Breast epithelium (tissue), 4 donors: ENCODE measurements around the gene TM7SF2. TPM values are rescaled to one million over a fixed set of nuclear protein-coding genes. Genes with fewer than 3 reads are reported as not detected.

Experiments
- DNase-seq, 2 donors: peaks; one replicate each; pipeline ENCODE4 v3.0.0-alpha.2; 2019; ENCODE audit warnings: low spot score in 2 of 2
- H3K27ac ChIP-seq, 2 donors: fragments of 200-600 bp; sonication (generic) in 1 of 2; one replicate each; pipeline ENCODE4 v1.5.1; 2016 to 2019; ENCODE audit warnings: mild to moderate bottlenecking in 1 of 2
- H3K27me3 ChIP-seq, 2 donors: fragments of 200-600 bp; sonication (generic) in 1 of 2; one replicate each; pipeline versions ENCODE4 v1.5.1 to v1.6.0; 2017 to 2019; ENCODE audit warnings: control low read depth in 1 of 2, mild to moderate bottlenecking in 1 of 2
- H3K36me3 ChIP-seq: fragments of 200-600 bp; one replicate; pipeline ENCODE4 v1.5.1; 2019
- H3K4me1 ChIP-seq, 2 donors: fragments of 200-600 bp; sonication (generic); one replicate each; pipeline ENCODE4 v1.5.1; 2016 to 2019; ENCODE audit warnings: control low read depth in 1 of 2
- H3K4me3 ChIP-seq, 3 donors: fragments of 200-600 bp; sonication (generic); 1 replicate in 2 of 3; 2 replicates in 1 of 3; pipeline ENCODE4 v1.5.1; 2016 to 2019; ENCODE audit warnings: mild to moderate bottlenecking in 3 of 3, moderate library complexity in 2 of 3
- H3K9me3 ChIP-seq, 2 donors: fragments of 200-600 bp; sonication (generic) in 1 of 2; one replicate each; pipeline ENCODE4 v1.5.1; 2016 to 2019; ENCODE audit warnings: control low read depth in 1 of 2
- CTCF ChIP-seq, 3 donors: fragments of 450-650 bp; IDR thresholded peaks; one replicate each; pipeline ENCODE4 v1.5.1; 2016 to 2017; ENCODE audit warnings: antibody characterized with exemption in 3 of 3, mild to moderate bottlenecking in 3 of 3, moderate library complexity in 3 of 3
- POLR2A ChIP-seq: fragments of 450-650 bp; IDR thresholded peaks from one replicate; pipeline ENCODE4 v1.6.1; 2016; ENCODE audit warnings: antibody characterized with exemption, mild to moderate bottlenecking, moderate library complexity
- POLR2AphosphoS5 ChIP-seq, 3 donors: sonication (generic); formaldehyde crosslinking; IDR thresholded peaks; one replicate each; pipeline ENCODE4 v1.6.1; 2017; ENCODE audit warnings: antibody characterized with exemption in 3 of 3
- intact Hi-C: fragments of 100-400 bp; cut with DNase I; formaldehyde crosslinking; loops from one replicate; pipeline ENCODE4 v1.15.1; 2023; ENCODE audit warnings: low total_unique reads
- total RNA-seq, 3 donors: library from RNA; depleted of rRNA; stranded (reverse); fragments of >200 nt; gene quantifications; one replicate each; pipeline ENCODE4 v1.1.0, GENCODE V29; 2016

Gene TM7SF2
- total RNA-seq, 3 donors from 2014 or later: 38.8 to 189 (median 44.2) TPM

GRCh38 chr11:65066805-65067291, 44.8 kb upstream of the TM7SF2 start:
- no peak overlapping the region for H3K4me3 ChIP-seq
- no peaks in the 10 kb centered on the region for H3K27me3 ChIP-seq
- no peaks in the 10 kb centered on the region for H3K36me3 ChIP-seq
- intact Hi-C loops: no loop called here
- DNase-seq: no peak
- H3K4me1 ChIP-seq: no peaks in the 10 kb centered on the region
- no peak overlapping the region for H3K27ac ChIP-seq
- H3K9me3 ChIP-seq: no peaks in the 10 kb centered on the region
- no peak for TF ChIP-seq POLR2AphosphoS5 (IDR thresholded peaks at IDR 0.05)
- TF ChIP-seq POLR2A: no peak
- TF ChIP-seq CTCF (IDR thresholded peaks at IDR 0.05): no peak

GRCh38 chr11:65067446-65067845, 44.2 kb upstream of the TM7SF2 start:
- H3K4me3 ChIP-seq: no peak overlapping the region
- H3K36me3 ChIP-seq: no peaks in the 10 kb centered on the region
- no peaks in the 10 kb centered on the region for H3K27me3 ChIP-seq
- H3K27ac ChIP-seq: no peak overlapping the region
- no peaks in the 10 kb centered on the region for H3K9me3 ChIP-seq
- no peaks in the 10 kb centered on the region for H3K4me1 ChIP-seq
- no peak for TF ChIP-seq POLR2AphosphoS5 (IDR thresholded peaks at IDR 0.05)
- intact Hi-C loops: no loop called here
- no peak for DNase-seq

GRCh38 chr11:65069217-65069616, 42.5 kb upstream of the TM7SF2 start:
- Histone ChIP-seq H3K4me1 (no peaks in the 10 kb centered on the region), H3K27ac (no peak overlapping the region), H3K27me3 (no peaks in the 10 kb centered on the region), H3K4me3 (no peak overlapping the region), H3K9me3 (no peaks in the 10 kb centered on the region), H3K36me3 (no peaks in the 10 kb centered on the region)
- intact Hi-C loops: no loop called here
- DNase-seq: no peak
- no peak for TF ChIP-seq POLR2AphosphoS5 (IDR thresholded peaks at IDR 0.05)
- no peak for TF ChIP-seq CTCF (IDR thresholded peaks at IDR 0.05)
- no peak for TF ChIP-seq POLR2A

- H3K27me3 ChIP-seq: no peaks in the 10 kb centered on the region
- intact Hi-C loops: no loop called here
- no peak overlapping the region for H3K27ac ChIP-seq
- DNase-seq: no peak
- H3K4me3 ChIP-seq: no peak overlapping the region
- H3K4me1 ChIP-seq: no peaks in the 10 kb centered on the region
- H3K9me3 ChIP-seq: no peaks in the 10 kb centered on the region
- no peaks in the 10 kb centered on the region for H3K36me3 ChIP-seq
- TF ChIP-seq POLR2A: no peak
- no peak for TF ChIP-seq CTCF (IDR thresholded peaks at IDR 0.05)
Observed at GRCh38 chr11:65071907-65072630, 39.6 kb upstream of the TM7SF2 start.

- H3K36me3 ChIP-seq: no peaks in the 10 kb centered on the region
- H3K4me3 ChIP-seq: no peak overlapping the region
- no peak for TF ChIP-seq POLR2AphosphoS5 (IDR thresholded peaks at IDR 0.05)
- TF ChIP-seq POLR2A: no peak
- TF ChIP-seq CTCF (IDR thresholded peaks at IDR 0.05): no peak
- intact Hi-C loops: no loop called here
- no peaks in the 10 kb centered on the region for H3K9me3 ChIP-seq
- no peak overlapping the region for H3K27ac ChIP-seq
- DNase-seq: no peak
- no peaks in the 10 kb centered on the region for H3K27me3 ChIP-seq
- H3K4me1 ChIP-seq: no peaks in the 10 kb centered on the region
Observed at GRCh38 chr11:65072631-65072966, 39.1 kb upstream of the TM7SF2 start.

GRCh38 chr11:65077451-65077850, 34.2 kb upstream of the TM7SF2 start:
- no peak overlapping the region for H3K4me3 ChIP-seq
- H3K27me3 ChIP-seq: no peaks in the 10 kb centered on the region
- no peaks in the 10 kb centered on the region for H3K9me3 ChIP-seq
- no peaks in the 10 kb centered on the region for H3K36me3 ChIP-seq
- no peak for DNase-seq
- intact Hi-C loops: no loop called here
- H3K27ac ChIP-seq: no peak overlapping the region
- TF ChIP-seq POLR2AphosphoS5 (IDR thresholded peaks at IDR 0.05): no peak
- no peak for TF ChIP-seq POLR2A
- no peak for TF ChIP-seq CTCF (IDR thresholded peaks at IDR 0.05)
- no peaks in the 10 kb centered on the region for H3K4me1 ChIP-seq
